Activated CD8-positive, alpha-beta memory T cell treated with anti-CD3 and anti-CD28 coated beads, Interleukin-2, amount 50 U/mL, for 1 hour (primary cell): ENCODE results near the gene ZBTB49.
"Not testable (repeated sequence)": the region's sequence is repeated elsewhere in the genome, so short reads cannot be mapped to it uniquely, and the experiment has no call there.

ENCODE experiments used
- DNase-seq: peaks from one replicate; pipeline ENCODE4 v3.0.0-alpha.2; 2020; ENCODE audit errors: extremely low read depth

ZBTB49 gene, protein sequence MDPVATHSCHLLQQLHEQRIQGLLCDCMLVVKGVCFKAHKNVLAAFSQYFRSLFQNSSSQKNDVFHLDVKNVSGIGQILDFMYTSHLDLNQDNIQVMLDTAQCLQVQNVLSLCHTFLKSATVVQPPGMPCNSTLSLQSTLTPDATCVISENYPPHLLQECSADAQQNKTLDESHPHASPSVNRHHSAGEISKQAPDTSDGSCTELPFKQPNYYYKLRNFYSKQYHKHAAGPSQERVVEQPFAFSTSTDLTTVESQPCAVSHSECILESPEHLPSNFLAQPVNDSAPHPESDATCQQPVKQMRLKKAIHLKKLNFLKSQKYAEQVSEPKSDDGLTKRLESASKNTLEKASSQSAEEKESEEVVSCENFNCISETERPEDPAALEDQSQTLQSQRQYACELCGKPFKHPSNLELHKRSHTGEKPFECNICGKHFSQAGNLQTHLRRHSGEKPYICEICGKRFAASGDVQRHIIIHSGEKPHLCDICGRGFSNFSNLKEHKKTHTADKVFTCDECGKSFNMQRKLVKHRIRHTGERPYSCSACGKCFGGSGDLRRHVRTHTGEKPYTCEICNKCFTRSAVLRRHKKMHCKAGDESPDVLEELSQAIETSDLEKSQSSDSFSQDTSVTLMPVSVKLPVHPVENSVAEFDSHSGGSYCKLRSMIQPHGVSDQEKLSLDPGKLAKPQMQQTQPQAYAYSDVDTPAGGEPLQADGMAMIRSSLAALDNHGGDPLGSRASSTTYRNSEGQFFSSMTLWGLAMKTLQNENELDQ

DNA sequence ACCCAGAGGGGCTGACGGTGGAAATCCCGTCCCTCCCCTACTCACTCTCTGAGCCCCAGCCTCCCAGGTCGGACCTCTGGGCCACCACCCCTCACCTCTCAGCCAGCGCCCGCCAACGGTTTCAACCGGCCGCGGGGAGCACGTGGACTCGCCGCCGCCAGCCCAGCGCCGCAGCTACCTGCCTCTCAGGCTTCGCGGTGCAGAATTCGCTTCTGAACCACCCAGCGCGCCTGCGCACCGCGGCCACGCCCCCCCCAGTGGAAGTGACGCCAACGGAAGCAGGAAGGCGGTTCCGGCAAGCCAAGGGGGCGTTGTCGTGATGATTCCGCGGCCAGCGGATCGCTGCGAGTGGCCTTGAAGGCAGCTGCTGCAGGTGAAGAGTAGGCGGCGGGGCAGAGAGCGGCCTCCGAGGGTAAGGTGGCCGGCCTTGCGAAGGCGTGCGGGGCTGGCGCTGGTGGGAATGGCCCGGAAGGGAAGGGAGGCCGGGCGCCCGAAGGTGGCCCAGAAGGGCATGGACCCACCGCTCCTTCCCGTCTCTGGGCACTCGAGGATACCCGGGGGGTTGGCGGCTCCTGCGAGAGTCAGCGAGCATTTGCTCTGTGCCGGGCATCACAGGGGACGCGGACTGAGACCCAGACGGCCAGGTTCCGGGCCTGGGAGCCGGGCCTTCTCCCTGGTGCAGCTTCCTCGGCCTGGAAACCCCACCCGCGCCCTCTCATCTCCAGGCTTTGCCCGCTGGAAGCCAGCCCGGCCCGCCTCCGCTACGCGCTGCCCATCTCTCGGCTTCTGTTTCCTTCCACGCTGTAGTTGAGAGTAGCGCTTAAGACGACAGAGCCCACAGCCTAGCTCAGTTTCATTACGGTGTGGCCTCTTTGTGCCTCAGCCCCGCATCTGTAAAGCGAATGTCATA lies at the start of gene ZBTB49, which contains the start of gene LYAR:
Gene ZBTB49, plus strand, starts transcription at position 311 of the 910 bp plus-strand sequence. CDS start 9,695 bp downstream, outside the sequence.
Gene LYAR, minus strand, starts transcription at position 214 of the 910 bp plus-strand sequence. CDS start 6,412 bp downstream, outside the sequence.
- peak; percentile 84 for DNase-seq

DNA sequence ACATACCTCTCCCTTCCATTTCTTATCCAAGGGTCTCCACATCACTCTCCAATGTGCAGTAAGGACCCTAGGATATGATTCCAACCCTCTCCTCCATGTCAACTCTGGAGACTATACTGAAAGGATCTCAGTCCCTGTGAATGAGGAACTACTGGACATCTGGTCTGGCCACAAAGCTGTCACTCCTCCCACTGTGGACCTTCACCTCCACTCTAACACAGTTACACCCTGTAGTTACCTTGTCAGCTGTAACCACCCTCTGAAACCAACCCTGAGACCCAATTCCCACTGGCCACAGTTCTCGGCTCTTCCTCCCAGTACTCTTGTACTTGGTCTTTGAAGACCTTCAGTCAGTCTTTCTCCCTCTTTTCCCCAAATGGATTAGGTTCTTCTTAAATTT lies 44.9 kb upstream of the ZBTB49 start:
- no peak for DNase-seq

DNA sequence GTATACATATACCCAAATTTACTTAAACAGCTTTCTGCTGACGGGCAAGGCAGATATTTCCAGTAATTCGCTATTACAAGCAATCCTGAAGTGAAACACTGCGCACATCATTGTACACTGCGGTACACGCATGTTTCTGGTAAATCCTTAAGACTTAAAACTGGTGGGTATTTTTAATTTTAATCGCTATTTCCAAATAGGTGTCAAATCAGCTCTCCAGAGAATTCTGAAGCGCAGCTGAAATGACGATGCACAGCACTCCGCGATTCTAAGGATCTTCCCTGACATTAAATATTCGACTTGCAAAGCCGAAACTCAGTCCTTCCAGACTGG lies 42.4 kb upstream of the ZBTB49 start:
- DNase-seq: no peak

- peak; percentile 81 for DNase-seq
Measured at GRCh38 chr4:4248029-4248884, 41.8 kb upstream of the ZBTB49 start, which contains the start of gene TMEM128. Gene TMEM128 (minus strand): TSS chr4:4248223. CDS start chr4:4248202, 21 bp downstream.

GRCh38 chr4:4248885-4249203 lies 41.2 kb upstream of the ZBTB49 start:
- DNase-seq: no peak

- not testable (repeated sequence) for DNase-seq
Measured at GRCh38 chr4:4249342-4249741, 40.7 kb upstream of the ZBTB49 start.

DNA sequence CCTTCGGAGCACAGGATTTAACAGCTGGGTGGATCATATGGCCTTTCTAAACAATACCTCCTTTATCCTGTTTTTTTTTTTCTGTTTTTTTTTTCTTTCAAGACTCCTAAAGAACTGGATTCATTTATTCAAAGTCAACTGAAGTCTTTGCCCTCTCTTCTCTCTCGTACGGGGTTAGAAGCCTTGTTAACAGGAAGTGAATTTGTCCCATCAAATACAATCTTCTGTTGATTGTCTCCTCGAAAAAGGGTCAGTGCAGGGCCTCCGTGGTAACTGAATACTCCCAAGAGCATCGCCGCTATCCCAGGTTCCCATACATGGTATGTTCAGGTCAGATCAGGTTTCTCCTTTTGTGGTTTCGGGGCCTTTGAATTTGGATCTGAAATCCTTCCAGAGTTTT lies 40.2 kb upstream of the ZBTB49 start:
- no peak for DNase-seq

DNA sequence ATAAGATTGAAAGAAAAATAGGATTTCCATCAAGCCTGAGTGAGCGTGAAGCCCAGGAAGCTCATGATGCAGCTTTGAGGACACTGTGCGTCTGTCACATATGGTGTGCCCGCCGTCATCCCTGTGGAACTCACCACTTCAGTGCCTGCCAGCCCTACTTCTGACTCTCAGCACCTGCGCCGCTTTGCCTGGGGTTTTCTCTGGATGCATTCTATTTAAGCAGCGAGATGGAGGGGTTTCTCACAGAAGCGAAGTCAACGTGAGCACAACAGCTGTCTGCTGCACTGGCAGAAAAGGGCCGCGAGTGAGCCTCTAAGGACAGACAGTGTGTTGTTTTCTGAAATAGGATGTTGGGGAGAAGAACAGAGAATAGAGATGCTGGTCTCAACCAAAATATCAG lies 35.9 kb upstream of the ZBTB49 start:
- no peak for DNase-seq

DNA sequence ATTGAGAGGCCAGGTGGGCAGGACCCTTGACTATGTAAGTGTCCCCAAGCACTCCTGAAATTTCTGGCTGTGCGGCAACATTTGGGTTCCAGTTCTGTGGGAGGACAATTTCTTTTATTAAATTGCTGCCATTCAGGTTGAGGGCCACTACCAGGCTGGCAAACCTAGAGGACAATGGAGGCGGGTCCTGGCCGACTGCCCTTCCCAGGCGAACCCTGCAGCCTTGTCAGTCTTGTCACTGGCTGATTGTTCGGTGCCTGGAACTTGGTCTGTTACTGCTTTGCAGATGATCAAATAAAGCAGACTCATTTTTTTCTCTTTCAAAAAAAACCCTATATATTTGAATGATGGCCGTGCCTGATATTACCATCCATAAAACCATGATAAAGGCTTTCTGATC lies 35.4 kb upstream of the ZBTB49 start:
- DNase-seq: no peak

- DNase-seq: no peak
Measured at GRCh38 chr4:4256799-4257198, 33.3 kb upstream of the ZBTB49 start.

- not testable (repeated sequence) for DNase-seq
Measured at GRCh38 chr4:4257705-4258104, 32.3 kb upstream of the ZBTB49 start.

DNA sequence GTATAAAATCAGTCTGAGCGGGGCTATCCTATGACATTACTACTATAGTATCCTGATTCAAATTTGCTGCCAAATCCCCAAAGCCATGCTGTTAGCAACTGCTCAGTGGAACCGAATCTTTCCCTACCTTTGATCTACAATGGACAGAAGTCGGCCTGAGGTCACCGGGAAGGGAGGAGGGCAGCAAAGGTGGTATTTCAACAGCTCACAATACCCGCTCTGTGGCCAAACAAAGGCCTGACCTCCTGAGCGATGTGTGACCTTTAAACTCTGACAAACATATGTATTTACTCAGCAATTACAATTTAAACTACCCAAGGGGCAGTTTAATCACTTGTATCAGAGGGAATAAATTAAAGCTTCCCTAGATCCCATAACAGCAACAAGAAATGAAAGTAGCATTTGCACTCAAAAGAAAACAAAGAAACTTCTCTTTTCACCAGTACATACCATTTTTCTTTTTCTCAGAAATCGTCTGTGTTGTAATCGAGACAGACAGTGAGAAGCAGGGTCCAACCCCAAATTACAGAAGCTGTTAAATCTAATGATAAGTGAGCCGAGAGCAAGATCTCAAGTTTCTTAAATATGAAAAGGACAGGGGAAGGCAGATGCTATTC lies 30.5 kb upstream of the ZBTB49 start:
- no peak for DNase-seq

DNA sequence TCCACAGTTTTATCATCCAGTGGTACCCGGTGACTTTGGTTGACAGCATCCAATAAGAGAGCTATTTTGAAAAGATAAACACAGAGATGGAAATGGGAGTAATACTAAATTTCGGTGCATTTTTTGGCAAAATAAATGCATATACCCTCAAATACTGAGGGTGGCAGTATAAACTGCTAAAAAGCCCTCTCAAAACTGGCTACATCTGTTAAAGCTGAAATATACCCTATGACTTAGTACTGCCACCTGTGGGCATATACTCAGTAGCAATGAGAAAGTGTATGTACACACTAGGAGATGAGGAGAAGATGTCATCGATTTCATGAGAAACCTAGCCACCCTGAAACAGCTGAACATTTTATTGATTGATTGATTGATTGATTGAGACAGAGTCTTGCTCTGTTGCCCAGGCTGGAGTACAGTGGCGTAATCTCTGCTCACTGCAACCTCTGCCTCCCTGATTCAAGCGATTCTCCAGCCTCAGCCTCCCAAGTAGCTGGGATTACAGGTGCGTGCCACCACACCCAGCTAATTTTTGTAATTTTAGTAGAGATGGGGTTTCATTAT lies 29.8 kb upstream of the ZBTB49 start:
- DNase-seq: no peak

DNA sequence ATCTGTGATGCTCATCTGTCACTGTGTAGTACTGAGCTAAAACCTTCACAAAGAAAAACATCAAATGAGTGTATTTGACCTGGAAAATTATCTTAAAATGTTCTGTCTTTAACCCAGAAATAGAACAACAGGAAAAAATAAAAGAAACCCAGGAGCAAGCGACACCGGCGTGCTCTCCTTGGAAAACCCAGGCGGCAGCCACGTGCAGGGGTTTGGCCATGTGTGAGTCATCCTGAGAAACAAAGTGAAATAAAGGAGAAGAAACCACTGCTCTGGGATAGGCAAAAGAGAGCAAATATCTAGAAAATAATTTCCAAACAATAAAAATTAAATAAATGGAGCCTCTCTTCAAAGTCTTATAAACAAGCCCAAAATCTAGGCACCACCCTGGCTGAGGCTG lies 22.1 kb upstream of the ZBTB49 start:
- DNase-seq: no peak

GRCh38 chr4:4268776-4269175 lies 21.3 kb upstream of the ZBTB49 start:
- DNase-seq: no peak

DNA sequence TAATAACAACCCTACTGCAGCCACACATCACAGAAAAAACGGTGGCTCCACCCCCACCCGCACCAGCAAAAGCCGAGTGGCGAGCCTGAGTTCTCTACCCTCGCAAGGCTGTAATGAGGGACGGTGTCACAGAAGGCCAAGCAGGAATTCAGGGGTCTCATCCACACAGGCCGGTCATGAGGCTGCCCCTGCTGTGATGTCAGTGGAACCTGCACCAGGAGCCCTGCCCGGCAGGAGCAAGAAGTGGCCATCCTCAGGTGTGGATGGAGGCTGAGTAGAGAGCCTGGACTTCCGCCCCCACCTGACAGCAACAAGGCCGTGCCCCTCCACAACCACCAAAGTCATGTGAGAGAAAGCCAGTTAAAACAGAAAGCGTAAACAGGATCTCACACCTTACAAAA lies 20.7 kb upstream of the ZBTB49 start:
- DNase-seq: no peak

GRCh38 chr4:4269856-4270255 lies 20.2 kb upstream of the ZBTB49 start:
- no peak for DNase-seq

DNA sequence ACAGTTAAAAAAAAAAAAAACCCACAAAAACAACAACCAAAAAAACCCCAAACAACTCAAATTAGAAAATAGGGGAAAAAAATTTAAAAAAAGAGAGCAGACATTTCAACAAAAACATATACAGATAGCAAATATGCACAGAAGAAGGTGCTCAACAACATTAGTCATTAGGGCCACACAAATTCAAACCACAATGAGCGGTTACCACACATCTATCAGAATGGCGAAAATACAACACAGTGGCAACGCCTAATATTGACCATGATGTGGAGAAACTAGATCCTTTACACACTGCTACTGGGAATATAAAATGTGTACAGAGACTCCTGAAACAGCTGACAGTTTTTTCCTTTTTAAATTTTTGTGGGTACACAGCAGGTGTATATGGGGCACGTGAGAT lies 19.5 kb upstream of the ZBTB49 start:
- no peak for DNase-seq

- no peak for DNase-seq
Measured at GRCh38 chr4:4271912-4272311, 18.1 kb upstream of the ZBTB49 start.

- no peak for DNase-seq
Measured at GRCh38 chr4:4274226-4274625, 15.8 kb upstream of the ZBTB49 start.
